HCT116 (cell line): Measurements from ENCODE around the gene QPCTL. TPM values are rescaled to one million over a fixed set of nuclear protein-coding genes. Genes with fewer than 3 reads are reported as not detected.
"Not testable (repeated sequence)": the region's sequence is repeated elsewhere in the genome, so short reads cannot be mapped to it uniquely, and the experiment has no call there.

Source experiments
- ATAC-seq: fragments of 200-7000 bp; cut with Tn5 transposase; 2 replicates; pipeline ENCODE4 v1.9.1; 2020; ENCODE audit warnings: mild to moderate bottlenecking, moderate library complexity
- BruUV-seq: library from RNA; stranded (reverse); fragments of 400-500 nt; replicated peaks from 2 replicates; lab custom pipeline; 2021; lab: Mats Ljungman, UMichigan
- CTCF ChIA-PET: fragments of 300-600 bp; sonication (Branson Sonifier 250); formaldehyde crosslinking; loops from one replicate; lab custom pipeline; 2021; ENCODE audit warnings: antibody characterized with exemption; lab: Charles Lee
- POLR2A ChIA-PET: fragments of 300-600, 350-600 bp; sonication (Branson Sonifier 250); formaldehyde crosslinking; loops from one replicate; lab custom pipeline; 2021; ENCODE audit warnings: antibody characterized with exemption; lab: Charles Lee
- RAD21 ChIA-PET, 2 experiments: fragments of 300-600 bp; sonication (Branson Sonifier 250); formaldehyde crosslinking; loops; one replicate each; lab custom pipeline; 2023; ENCODE audit warnings: low total read pairs in 2 of 2; ENCODE audit not compliant: uncharacterized antibody in 2 of 2, unreplicated experiment in 2 of 2, low non-redundant PET in 1 of 2; lab: Charles Lee
- DNase-seq: peaks from one replicate; pipeline ENCODE4 v3.0.0-alpha.2; 2010; ENCODE audit warnings: low read depth, low spot score
- H2AFZ ChIP-seq: fragments of 200-600 bp; shearing (Covaris generic), sonication (generic); 2 replicates; pipeline ENCODE4 v1.6.1; 2017; ENCODE audit warnings: low read depth, mixed run types, mixed read lengths, antibody characterized with exemption, low read length; ENCODE audit not compliant: poor library complexity, severe bottlenecking
- H3K27ac ChIP-seq: 2 replicates; pipeline ENCODE4 v1.5.1; 2012; ENCODE audit warnings: low read depth, low read length
- H3K27me3 ChIP-seq: fragments of 200-600 bp; sonication (generic); 2 replicates; pipeline ENCODE4 v1.6.1; 2016; ENCODE audit warnings: mixed run types, low read length, mixed read lengths; ENCODE audit not compliant: insufficient read depth
- H3K36me3 ChIP-seq, 2 experiments: fragments of 200-500 bp in 1 of 2; fragments of 200-600 bp in 1 of 2; sonication (Bioruptor generic) in 1 of 2; sonication (generic) in 1 of 2; 2 replicates each; pipeline versions ENCODE4 v1.5.1 to v1.6.1; 2014 to 2016; ENCODE audit warnings: low read length in 2 of 2, inconsistent platforms in 1 of 2, mixed read lengths in 1 of 2, mixed run types in 1 of 2; ENCODE audit not compliant: insufficient read depth in 2 of 2, control insufficient read depth in 1 of 2
- H3K4me1 ChIP-seq, 2 experiments: fragments of 200-600 bp in 1 of 2; sonication (generic) in 1 of 2; 2 replicates each; pipeline versions ENCODE4 v1.5.1 to v1.6.1; 2012 to 2017; ENCODE audit warnings: low read length in 2 of 2, inconsistent platforms in 1 of 2, mild to moderate bottlenecking in 1 of 2, mixed read lengths in 1 of 2, mixed run types in 1 of 2, moderate library complexity in 1 of 2; ENCODE audit not compliant: insufficient read depth in 2 of 2, control insufficient read depth in 1 of 2
- H3K4me2 ChIP-seq: fragments of 200-600 bp; sonication (generic); 2 replicates; pipeline ENCODE4 v1.6.1; 2017; ENCODE audit warnings: mixed run types, low read length, mixed read lengths
- H3K4me3 ChIP-seq, 2 experiments: fragments of 200-600 bp in 1 of 2; sonication (generic) in 1 of 2; replicated peaks in 1 of 2; 2 replicates each; pipeline ENCODE4 v1.5.1; 2011 to 2016; ENCODE audit warnings: low read length in 2 of 2, control low read depth in 1 of 2, low read depth in 1 of 2, mild to moderate bottlenecking in 1 of 2, mixed read lengths in 1 of 2, mixed run types in 1 of 2
- H3K79me2 ChIP-seq: fragments of 200-600 bp; sonication (generic); 2 replicates; pipeline ENCODE4 v1.6.1; 2017; ENCODE audit warnings: mild to moderate bottlenecking, mixed run types, low read length, moderate library complexity, mixed read lengths; ENCODE audit not compliant: insufficient read depth
- H3K9ac ChIP-seq: fragments of 200-600 bp; sonication (generic); 2 replicates; pipeline ENCODE4 v1.6.1; 2016; ENCODE audit warnings: low read length, mixed read lengths
- H3K9me2 ChIP-seq: fragments of 200-600 bp; sonication (generic), shearing (Covaris generic); 2 replicates; pipeline ENCODE4 v1.6.1; 2017; ENCODE audit warnings: mixed run types, mild to moderate bottlenecking, moderate library complexity; ENCODE audit not compliant: insufficient read depth
- H3K9me3 ChIP-seq, 2 experiments: fragments of 200-500 bp in 1 of 2; fragments of 200-600 bp in 1 of 2; sonication (Bioruptor generic) in 1 of 2; sonication (generic) in 1 of 2; 2 replicates each; pipeline ENCODE4 v1.6.1; 2014 to 2017; ENCODE audit warnings: low read length in 2 of 2, mixed read lengths in 2 of 2, inconsistent platforms in 1 of 2, low read depth in 1 of 2, mild to moderate bottlenecking in 1 of 2, mixed run types in 1 of 2, moderate library complexity in 1 of 2; ENCODE audit not compliant: control insufficient read depth in 1 of 2, insufficient read depth in 1 of 2
- H4K20me1 ChIP-seq: fragments of 200-600 bp; sonication (generic), shearing (Covaris generic); 2 replicates; pipeline ENCODE4 v1.6.1; 2017; ENCODE audit warnings: mixed run types, mild to moderate bottlenecking, moderate library complexity; ENCODE audit not compliant: insufficient read depth
- CEBPB ChIP-seq: IDR thresholded peaks from 2 replicates; pipeline ENCODE4 v1.6.1; 2012; ENCODE audit warnings: low read depth
- EGR1 ChIP-seq: IDR thresholded peaks from 2 replicates; pipeline ENCODE4 v1.6.1; 2012; ENCODE audit warnings: low read depth
- POLR2AphosphoS5 ChIP-seq: IDR thresholded peaks from 2 replicates; pipeline ENCODE4 v1.6.1; 2011; ENCODE audit warnings: mild to moderate bottlenecking, low read depth, low read length, moderate library complexity
- intact Hi-C: fragments of 100-400 bp; cut with micrococcal nuclease; formaldehyde crosslinking; loops from 2 replicates; pipeline ENCODE4 v1.10.0; 2022
- total RNA-seq: library from RNA; stranded (reverse); gene quantifications from one replicate; pipeline ENCODE4 v1.2.1, GENCODE V29; 2021; ENCODE audit not compliant: unreplicated experiment

The QPCTL gene
- total RNA-seq, 1 experiment from 2014 or later, result 19.5 TPM

GRCh38 chr19:45728683-45729082 is 36.2 kb downstream of the QPCTL start:
- ATAC-seq, result not testable (repeated sequence)
- TF ChIP-seq CEBPB, result peak; percentile 64; the same call in 1 of the 2 replicates

GRCh38 chr19:45729800-45730290 is 37.4 kb downstream of the QPCTL start:
- Histone ChIP-seq H3K9ac (peak overlapping the region; percentile 96), H2AFZ (no peak overlapping the region), H3K9me2 (no peaks in the 10 kb centered on the region), H3K27ac (peak overlapping the region; percentile 75), H3K4me2 (peak overlapping the region; percentile 90)
- DNase-seq (no peak), ATAC-seq (peak; percentile 8)
- POLR2A ChIA-PET, result interaction anchor here (1.0 kb wide), 2 partner anchors 10 to 40 kb away, joined by 3 to 6 read pairs; partner anchors contain the start of gene SIX5
- CTCF ChIA-PET, result interaction anchor here (2.0 kb wide), 1 partner anchor 40 kb away, joined by 12 read pairs; the partner anchor contains the start of gene SIX5
- no peak for TF ChIP-seq POLR2AphosphoS5
- TF ChIP-seq EGR1, result peak; percentile 68
- TF ChIP-seq, all 23 proteins: peak for 1
- BruUV-seq, result TSS peak; percentile 65
- Histone ChIP-seq H3K36me3 (no peaks in the 10 kb centered on the region), H3K4me3 (peak overlapping the region; percentile 89 to 92), H3K4me1 (peaks cover 13 to 50% of the 10 kb centered on the region in 2 experiments), H4K20me1 (no peaks in the 10 kb centered on the region), H3K9me3 (no peaks in the 10 kb centered on the region), H3K27me3 (no peaks in the 10 kb centered on the region), H3K79me2 (peaks cover 59% of the 10 kb centered on the region)
- intact Hi-C loops, result loop anchor here (1.0 to 2.0 kb wide), 2 partner anchors 8 to 41 kb away; no protein-coding TSS in a partner anchor
- RAD21 ChIA-PET, result no interaction called here

More at GRCh38 chr19:45728683-45729082, 36.2 kb downstream of the QPCTL start:
- H3K4me2 ChIP-seq, H4K20me1 ChIP-seq, H3K9ac ChIP-seq, H3K4me3 ChIP-seq, H3K9me3 ChIP-seq, POLR2A ChIA-PET, H3K27me3 ChIP-seq, RAD21 ChIA-PET, DNase-seq, CTCF ChIA-PET, H3K27ac ChIP-seq, intact Hi-C loops, BruUV-seq, H3K9me2 ChIP-seq, H3K36me3 ChIP-seq, H2AFZ ChIP-seq: not testable (repeated sequence)
- H3K4me1 ChIP-seq, result peaks cover 23 to 62% of the 10 kb centered on the region in 2 experiments
- H3K79me2 ChIP-seq, result peaks cover 71% of the 10 kb centered on the region
